Mononuclear cell (primary cell): ENCODE data around the gene SELENOS. TPM values are rescaled to one million over a fixed set of nuclear protein-coding genes. Genes with fewer than 3 reads are reported as not detected.

ENCODE experiments used
- H3K27me3 ChIP-seq: 2 replicates; pipeline ENCODE4 v1.6.0; 2011; ENCODE audit warnings: low read length, control low read depth; ENCODE audit not compliant: insufficient read depth
- H3K4me1 ChIP-seq: 2 replicates; pipeline ENCODE4 v1.5.1; 2011; ENCODE audit warnings: mild to moderate bottlenecking, low read length, control low read depth; ENCODE audit not compliant: insufficient read depth
- H3K4me3 ChIP-seq: 2 replicates; pipeline ENCODE4 v1.5.1; 2011; ENCODE audit warnings: mild to moderate bottlenecking, low read length, moderate library complexity
- H3K9me3 ChIP-seq: 2 replicates; pipeline ENCODE4 v1.5.1; 2011; ENCODE audit warnings: low read depth, mild to moderate bottlenecking, control low read depth, low read length
- total RNA-seq: library from RNA; depleted of rRNA; stranded (reverse); fragments of >200 nt; gene quantifications from one replicate; pipeline ENCODE4 v1.2.3, GENCODE V29; 2012

Gene SELENOS
- total RNA-seq, 1 donor = 22.8 TPM

GRCh38 chr15:101272584-101272983, 4.7 kb downstream of the SELENOS start:
- no peak overlapping the region for H3K4me3 ChIP-seq
- H3K9me3 ChIP-seq = no peaks in the 10 kb centered on the region
- H3K4me1 ChIP-seq = peaks cover 14% of the 10 kb centered on the region
- no peaks in the 10 kb centered on the region for H3K27me3 ChIP-seq

DNA sequence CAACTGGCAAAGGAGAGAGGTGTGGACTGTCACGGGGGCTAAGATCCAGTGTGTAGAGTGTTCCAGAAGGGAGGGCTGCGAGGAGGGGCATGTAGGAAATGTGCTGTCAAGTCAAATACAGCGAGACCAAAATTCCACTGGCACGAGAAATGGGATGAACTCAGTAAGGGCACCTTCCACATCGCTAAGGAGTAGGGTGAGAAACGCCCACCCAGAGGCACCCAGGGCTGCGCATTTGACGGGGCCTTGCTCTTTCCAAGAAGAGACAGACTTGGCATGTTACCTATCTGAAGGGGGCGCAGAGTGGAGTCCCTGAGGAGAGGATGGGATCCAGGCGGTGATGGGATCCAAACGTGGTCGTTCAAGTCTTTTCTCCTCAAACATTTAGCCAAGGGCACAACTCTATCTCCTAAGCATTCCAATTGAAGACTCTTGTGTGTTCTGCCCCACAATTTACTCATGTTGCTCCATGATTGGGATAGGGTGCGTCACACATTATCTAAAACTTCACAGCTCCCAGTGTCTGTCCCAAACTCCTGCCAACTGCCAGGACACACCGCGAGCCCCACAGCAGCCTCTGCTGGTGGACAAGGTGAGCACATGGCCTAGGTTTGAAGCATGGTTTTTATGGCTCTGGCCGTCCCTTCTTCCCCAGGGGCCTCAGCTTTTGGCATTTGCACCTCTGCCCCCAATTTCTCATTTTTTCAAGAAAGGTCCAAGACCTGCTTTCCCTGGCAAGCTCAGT, 7.6 kb downstream of the SELENOS start:
- no peak overlapping the region for H3K4me3 ChIP-seq
- H3K9me3 ChIP-seq = no peaks in the 10 kb centered on the region
- H3K27me3 ChIP-seq = no peaks in the 10 kb centered on the region
- H3K4me1 ChIP-seq = no peaks in the 10 kb centered on the region

- Histone ChIP-seq H3K4me3 (no peak overlapping the region), H3K27me3 (no peaks in the 10 kb centered on the region), H3K9me3 (no peaks in the 10 kb centered on the region), H3K4me1 (no peaks in the 10 kb centered on the region)
Measured at GRCh38 chr15:101267320-101268104, 9.8 kb downstream of the SELENOS start.

DNA sequence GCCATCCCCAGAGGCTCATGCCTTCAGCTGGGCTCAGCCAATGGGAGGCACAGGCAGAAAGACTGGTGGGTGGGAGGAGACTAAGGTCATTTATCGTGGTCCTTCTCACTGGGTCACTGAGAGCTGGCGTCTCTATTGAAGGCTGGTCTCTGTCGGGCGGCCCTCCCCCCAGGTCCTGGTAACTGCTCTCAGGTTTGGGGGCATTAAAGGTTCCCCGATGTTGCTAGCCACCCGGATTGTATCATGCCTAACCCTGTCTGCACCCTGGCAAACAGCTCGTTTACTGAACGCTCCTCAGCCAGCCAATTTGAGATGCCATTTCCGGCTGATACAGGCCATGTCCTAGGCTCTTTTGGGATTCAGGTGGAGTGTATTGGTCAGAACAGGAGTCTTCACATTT, 10.5 kb downstream of the SELENOS start:
- H3K4me1 ChIP-seq = no peaks in the 10 kb centered on the region
- H3K9me3 ChIP-seq = no peaks in the 10 kb centered on the region
- no peaks in the 10 kb centered on the region for H3K27me3 ChIP-seq
- no peak overlapping the region for H3K4me3 ChIP-seq

GRCh38 chr15:101266034-101266433, 11.3 kb downstream of the SELENOS start:
- Histone ChIP-seq H3K9me3 (no peaks in the 10 kb centered on the region), H3K4me3 (no peak overlapping the region), H3K4me1 (no peaks in the 10 kb centered on the region), H3K27me3 (no peaks in the 10 kb centered on the region)

- no peaks in the 10 kb centered on the region for H3K27me3 ChIP-seq
- no peaks in the 10 kb centered on the region for H3K4me1 ChIP-seq
- no peaks in the 10 kb centered on the region for H3K9me3 ChIP-seq
- no peak overlapping the region for H3K4me3 ChIP-seq
Measured at GRCh38 chr15:101264911-101265641, 12.2 kb downstream of the SELENOS start.

DNA sequence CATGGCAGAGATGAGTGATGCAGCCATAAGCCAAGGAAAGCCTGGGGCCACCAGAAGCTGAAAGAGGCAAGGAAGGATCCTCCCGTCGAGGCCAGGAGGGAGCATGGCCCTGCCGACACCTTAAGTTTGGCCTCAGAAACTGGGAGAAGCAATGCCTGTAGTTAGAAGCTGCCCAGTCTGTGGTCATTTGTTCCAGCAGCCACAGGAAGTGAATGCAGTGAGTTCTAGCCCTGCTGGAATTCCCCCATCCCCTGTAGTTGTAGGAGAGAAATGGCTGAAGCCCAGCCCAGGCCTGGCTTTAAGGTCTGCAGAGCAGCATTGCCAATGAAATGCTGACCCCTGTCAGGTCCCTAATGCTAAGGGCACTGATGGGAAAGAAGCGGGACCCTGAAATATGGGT, 13.3 kb downstream of the SELENOS start:
- H3K4me1 ChIP-seq = no peaks in the 10 kb centered on the region
- H3K4me3 ChIP-seq = no peak overlapping the region
- H3K9me3 ChIP-seq = no peaks in the 10 kb centered on the region
- H3K27me3 ChIP-seq = no peaks in the 10 kb centered on the region

DNA sequence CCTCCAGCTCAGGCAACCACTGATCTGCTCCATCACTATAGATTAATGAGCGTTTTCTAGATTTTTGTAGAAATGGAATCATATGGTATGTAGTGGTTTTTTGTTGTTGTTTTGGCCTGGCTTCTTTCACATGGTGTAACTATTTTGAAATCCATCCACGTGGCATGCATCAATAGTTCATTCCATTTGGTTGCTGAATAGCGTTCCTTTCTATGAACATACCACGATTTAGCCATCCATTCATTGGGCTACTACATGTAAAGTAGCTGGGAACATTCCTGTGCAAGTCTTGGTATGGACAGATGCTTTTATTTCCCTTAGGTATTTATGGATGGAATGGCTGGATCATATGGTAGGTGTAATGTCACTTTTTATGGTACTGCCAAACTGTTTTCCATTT, 14.7 kb downstream of the SELENOS start:
- H3K4me1 ChIP-seq = no peaks in the 10 kb centered on the region
- no peaks in the 10 kb centered on the region for H3K9me3 ChIP-seq
- no peak overlapping the region for H3K4me3 ChIP-seq
- H3K27me3 ChIP-seq = no peaks in the 10 kb centered on the region

DNA sequence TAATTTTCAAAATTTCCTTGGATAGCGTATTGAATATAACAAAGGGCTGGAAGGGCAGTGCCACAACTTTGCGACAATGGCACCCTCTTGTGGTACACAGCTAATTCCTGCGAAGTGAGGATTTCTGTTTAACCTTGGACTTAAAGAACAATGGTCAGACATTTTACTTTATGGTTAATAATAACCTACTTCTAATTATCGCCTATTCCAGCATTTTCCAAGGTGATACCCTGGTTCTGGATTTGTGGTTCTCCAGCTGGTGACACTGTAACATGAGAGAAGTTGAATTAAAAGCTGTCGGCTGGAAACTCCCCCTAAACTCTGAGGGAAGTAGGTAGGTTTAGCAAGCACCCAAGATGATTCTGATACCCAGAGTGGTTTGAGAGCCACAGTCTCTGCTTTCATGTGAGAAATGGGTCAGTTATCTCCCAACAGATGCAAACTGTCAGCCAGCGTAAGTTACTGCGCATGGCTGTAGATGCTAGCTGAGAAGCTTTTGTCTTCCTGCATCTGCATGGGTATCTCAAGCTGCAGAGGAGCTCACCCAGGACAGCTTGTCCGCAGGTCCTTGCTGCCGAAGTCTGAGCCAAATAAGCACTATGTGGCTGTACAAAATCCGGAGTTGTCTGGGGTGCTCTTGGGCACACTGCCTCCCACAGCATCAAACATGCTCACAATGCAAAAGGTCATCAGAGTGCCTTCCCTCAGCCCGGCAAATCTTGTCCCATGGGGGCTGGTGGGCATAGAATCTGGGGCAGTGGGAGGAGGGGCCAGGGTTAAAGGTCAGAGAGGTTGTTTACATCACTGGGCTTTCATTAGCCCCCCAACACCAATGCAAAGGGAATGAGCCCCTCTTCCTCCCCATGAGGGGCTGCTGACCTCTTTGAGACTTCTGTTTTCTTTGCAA, 18.8 kb downstream of the SELENOS start:
- no peak overlapping the region for H3K4me3 ChIP-seq
- no peaks in the 10 kb centered on the region for H3K9me3 ChIP-seq
- H3K4me1 ChIP-seq = no peaks in the 10 kb centered on the region
- H3K27me3 ChIP-seq = no peaks in the 10 kb centered on the region

GRCh38 chr15:101256757-101257156, 20.5 kb downstream of the SELENOS start:
- H3K4me3 ChIP-seq = no peak overlapping the region
- H3K27me3 ChIP-seq = no peaks in the 10 kb centered on the region
- H3K9me3 ChIP-seq = no peaks in the 10 kb centered on the region
- peaks cover 8% of the 10 kb centered on the region for H3K4me1 ChIP-seq

- no peaks in the 10 kb centered on the region for H3K9me3 ChIP-seq
- no peak overlapping the region for H3K4me3 ChIP-seq
- H3K4me1 ChIP-seq = peaks cover 10% of the 10 kb centered on the region
- no peaks in the 10 kb centered on the region for H3K27me3 ChIP-seq
Measured at GRCh38 chr15:101255615-101256241, 21.6 kb downstream of the SELENOS start.

DNA sequence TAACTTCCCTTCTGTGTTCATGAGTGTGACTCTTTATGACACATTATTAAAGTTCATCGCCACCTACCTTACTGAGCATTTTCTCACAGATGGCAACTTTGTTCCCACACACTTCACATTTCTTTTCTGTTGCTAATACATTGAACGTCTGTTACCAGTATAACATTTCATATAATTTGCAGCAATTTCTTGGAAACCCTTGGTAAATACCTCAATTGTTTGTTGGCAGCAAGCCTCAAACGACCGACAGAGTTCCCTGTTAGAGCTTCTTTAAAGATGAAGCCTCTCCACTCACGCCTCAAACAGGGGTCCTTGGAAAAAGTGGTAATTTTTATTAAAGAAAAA, 22.3 kb downstream of the SELENOS start:
- H3K27me3 ChIP-seq = no peaks in the 10 kb centered on the region
- no peak overlapping the region for H3K4me3 ChIP-seq
- peaks cover 17% of the 10 kb centered on the region for H3K4me1 ChIP-seq
- H3K9me3 ChIP-seq = no peaks in the 10 kb centered on the region

- Histone ChIP-seq H3K9me3 (no peaks in the 10 kb centered on the region), H3K4me3 (no peak overlapping the region), H3K4me1 (peaks cover 23% of the 10 kb centered on the region), H3K27me3 (no peaks in the 10 kb centered on the region)
Measured at GRCh38 chr15:101254157-101255050, 22.9 kb downstream of the SELENOS start.
